HepG2 (cell line): Measurements from ENCODE around the gene DUSP23. TPM values are rescaled to one million over a fixed set of nuclear protein-coding genes. Genes with fewer than 3 reads are reported as not detected.
A peak's percentile ranks its signal among the peaks of the same experiment; 100 is the strongest.

ENCODE experiments used
- CAMTA2 ChIP-seq: sonication (generic); formaldehyde crosslinking; IDR thresholded peaks from 2 replicates; pipeline ENCODE4 v1.4.0; 2020; ENCODE audit warnings: mild to moderate bottlenecking, missing genetic modification reagents, borderline replicate concordance
- CEBPG ChIP-seq: IDR thresholded peaks from 2 replicates; pipeline ENCODE4 v1.6.1; 2016
- ISL2 ChIP-seq: sonication (generic); formaldehyde crosslinking; IDR thresholded peaks from 2 replicates; pipeline ENCODE4 v1.5.0; 2020; ENCODE audit warnings: missing genetic modification reagents
- MIER2 ChIP-seq: IDR thresholded peaks from 2 replicates; pipeline ENCODE4 v1.6.1; 2016; ENCODE audit warnings: missing biosample characterization, missing genetic modification reagents
- MXD4 ChIP-seq: IDR thresholded peaks from 2 replicates; pipeline ENCODE4 v1.6.1; 2016; ENCODE audit warnings: mild to moderate bottlenecking, missing biosample characterization, missing genetic modification reagents
- NFIC ChIP-seq: IDR thresholded peaks from 2 replicates; pipeline ENCODE4 v1.6.1; 2012; ENCODE audit warnings: mild to moderate bottlenecking, low read length, inconsistent platforms
- RAD21 ChIP-seq: fragments of 450-650 bp; formaldehyde crosslinking; IDR thresholded peaks from 2 replicates; pipeline ENCODE4 v1.5.0; 2020; ENCODE audit warnings: mild to moderate bottlenecking
- REL ChIP-seq: sonication (generic); formaldehyde crosslinking; conservative IDR thresholded peaks from 2 replicates; pipeline ENCODE4 v1.8.0; 2022; ENCODE audit warnings: mild to moderate bottlenecking, missing genetic modification reagents, moderate library complexity
- RFX1 ChIP-seq: fragments of 450-650 bp; IDR thresholded peaks from 2 replicates; pipeline ENCODE4 v1.6.1; 2017
- STAG1 ChIP-seq: sonication (generic); formaldehyde crosslinking; IDR thresholded peaks from 2 replicates; pipeline ENCODE4 v1.4.0; 2020; ENCODE audit warnings: missing genetic modification reagents
- SYNCRIP ChIP-seq: fragments of 200-400 bp; formaldehyde crosslinking; IDR thresholded peaks from 2 replicates; pipeline ENCODE4 v1.6.1; 2018; ENCODE audit warnings: mild to moderate bottlenecking, low read depth, low read length; ENCODE audit not compliant: insufficient read depth
- TOPORS ChIP-seq: sonication (generic); formaldehyde crosslinking; IDR thresholded peaks from 2 replicates; pipeline ENCODE4 v1.8.0; 2023; ENCODE audit warnings: mild to moderate bottlenecking, missing genetic modification reagents
- ZBTB7B ChIP-seq: sonication (generic); formaldehyde crosslinking; IDR thresholded peaks from 2 replicates; pipeline ENCODE4 v1.4.0; 2020; ENCODE audit warnings: missing genetic modification reagents
- ZKSCAN8 ChIP-seq: IDR thresholded peaks from 2 replicates; pipeline ENCODE4 v1.6.1; 2016; ENCODE audit warnings: borderline replicate concordance, missing genetic modification reagents, missing compliant biosample characterization
- ZNF207 ChIP-seq: fragments of 450-650 bp; IDR thresholded peaks from 2 replicates; pipeline ENCODE4 v1.6.1; 2016; ENCODE audit warnings: antibody characterized with exemption, borderline replicate concordance
- ZNF644 ChIP-seq: IDR thresholded peaks from 2 replicates; pipeline ENCODE4 v1.6.1; 2016; ENCODE audit warnings: low read depth
- polyA plus RNA-seq, 8 experiments: library from polyadenylated mRNA; depleted of rRNA in 3 of 8; stranded (reverse) in 7 of 8; unstranded in 1 of 8; fragments of >200 nt; fragmentation: Illumina TruSeq in 4 of 8; extraction: Trizol in 4 of 8; gene quantifications; 2 replicates each; pipeline versions ENCODE4 v1.2.1 to v1.2.3, GENCODE V29; 2011 to 2016; ENCODE audit warnings: low read depth in 4 of 8, missing spikeins in 1 of 8, mixed read lengths in 1 of 8; ENCODE audit not compliant: insufficient read depth in 1 of 8
- total RNA-seq, 5 experiments: library from RNA; depleted of rRNA; stranded (reverse); fragments of >200 nt; fragmentation: Illumina TruSeq; extraction: Trizol; gene quantifications; 2 replicates each; pipeline ENCODE4 v1.2.3, GENCODE V29; 2016; ENCODE audit warnings: low read depth in 1 of 5
- TF ChIP-seq, protein P1 (sequence below): sonication (generic); formaldehyde crosslinking; IDR thresholded peaks from 2 replicates; pipeline ENCODE4 v1.5.0; 2020; ENCODE audit warnings: mild to moderate bottlenecking, missing genetic modification reagents, moderate library complexity

Gene DUSP23
- total and polyA plus RNA-seq, 2 of the 13 experiments (the other 11 are each of a cell fraction or from before 2014, with no cell fraction given) = not detected

DNA sequence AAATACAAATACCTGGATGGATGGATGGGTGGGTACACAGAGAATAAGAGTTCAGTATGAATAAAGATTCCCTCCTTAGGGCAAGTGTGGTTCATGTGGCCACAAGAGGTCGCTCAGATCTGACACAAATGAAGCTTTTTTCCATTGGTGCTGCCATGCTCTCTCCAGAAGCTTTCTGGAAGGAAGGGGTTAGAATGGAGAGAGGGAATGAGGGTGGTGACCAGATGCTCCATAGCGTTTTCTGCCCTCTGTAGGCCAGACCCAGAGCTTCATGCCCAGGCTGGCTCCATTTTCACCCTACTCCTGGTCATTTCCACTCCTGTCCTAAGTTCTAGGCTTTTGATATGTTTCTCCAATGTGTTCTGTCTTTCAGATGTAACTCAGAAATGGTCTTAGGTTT is 18.1 kb downstream of the DUSP23 start (continued):
- TF ChIP-seq TOPORS (CRISPR knock-in tag) (no peak), STAG1 (peak; percentile 70), RAD21 (CRISPR knock-in tag) (peak; percentile 47; the same call in 1 of the 2 replicates), RFX1 (no peak), NFIC (no peak), MIER2 (CRISPR knock-in tag) (no peak), ZNF207 (no peak), SYNCRIP (no peak), CAMTA2 (CRISPR knock-in tag) (no peak), ZNF644 (CRISPR knock-in tag) (0 out of 2 replicates have a peak, but pooled peaks have one; percentile 55), MXD4 (CRISPR knock-in tag) (no peak), ISL2 (CRISPR knock-in tag) (no peak), ZBTB7B (CRISPR knock-in tag) (no peak), CEBPG (no peak), ZKSCAN8 (CRISPR knock-in tag) (no peak), REL (no peak)
- TF ChIP-seq, protein P1, sequence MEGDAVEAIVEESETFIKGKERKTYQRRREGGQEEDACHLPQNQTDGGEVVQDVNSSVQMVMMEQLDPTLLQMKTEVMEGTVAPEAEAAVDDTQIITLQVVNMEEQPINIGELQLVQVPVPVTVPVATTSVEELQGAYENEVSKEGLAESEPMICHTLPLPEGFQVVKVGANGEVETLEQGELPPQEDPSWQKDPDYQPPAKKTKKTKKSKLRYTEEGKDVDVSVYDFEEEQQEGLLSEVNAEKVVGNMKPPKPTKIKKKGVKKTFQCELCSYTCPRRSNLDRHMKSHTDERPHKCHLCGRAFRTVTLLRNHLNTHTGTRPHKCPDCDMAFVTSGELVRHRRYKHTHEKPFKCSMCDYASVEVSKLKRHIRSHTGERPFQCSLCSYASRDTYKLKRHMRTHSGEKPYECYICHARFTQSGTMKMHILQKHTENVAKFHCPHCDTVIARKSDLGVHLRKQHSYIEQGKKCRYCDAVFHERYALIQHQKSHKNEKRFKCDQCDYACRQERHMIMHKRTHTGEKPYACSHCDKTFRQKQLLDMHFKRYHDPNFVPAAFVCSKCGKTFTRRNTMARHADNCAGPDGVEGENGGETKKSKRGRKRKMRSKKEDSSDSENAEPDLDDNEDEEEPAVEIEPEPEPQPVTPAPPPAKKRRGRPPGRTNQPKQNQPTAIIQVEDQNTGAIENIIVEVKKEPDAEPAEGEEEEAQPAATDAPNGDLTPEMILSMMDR (CRISPR knock-in tag) = peak; percentile 62
